Hepatocyte (in vitro differentiated cells): ENCODE results near the gene RADIL. TPM values are rescaled to one million over a fixed set of nuclear protein-coding genes. Genes with fewer than 3 reads are reported as not detected.

Source experiments
- DNase-seq: peaks from one replicate; pipeline ENCODE4 v3.0.0-alpha.2; 2016; ENCODE audit warnings: low spot score
- H2AFZ ChIP-seq: fragments of 200-600 bp; sonication (generic); 2 replicates; pipeline ENCODE4 v1.6.0; 2016; ENCODE audit warnings: antibody characterized with exemption, mild to moderate bottlenecking
- H3K27ac ChIP-seq: fragments of 200-600 bp; sonication (generic); 2 replicates; pipeline ENCODE4 v1.5.1; 2016; ENCODE audit warnings: mild to moderate bottlenecking
- H3K27me3 ChIP-seq: fragments of 200-600 bp; sonication (generic); 2 replicates; pipeline ENCODE4 v1.6.1; 2016
- H3K36me3 ChIP-seq: fragments of 200-600 bp; sonication (generic); replicated peaks from 2 replicates; pipeline ENCODE4 v1.5.1; 2016; ENCODE audit warnings: low read depth; ENCODE audit not compliant: insufficient read depth
- H3K4me1 ChIP-seq: fragments of 200-600 bp; sonication (generic); 2 replicates; pipeline ENCODE4 v1.5.1; 2016; ENCODE audit warnings: mild to moderate bottlenecking, moderate library complexity; ENCODE audit not compliant: insufficient read depth
- H3K4me2 ChIP-seq: fragments of 200-600 bp; sonication (generic); 2 replicates; pipeline ENCODE4 v1.6.0; 2016
- H3K4me3 ChIP-seq: fragments of 200-600 bp; sonication (generic); 2 replicates; pipeline ENCODE4 v1.5.1; 2016; ENCODE audit warnings: mild to moderate bottlenecking
- H3K79me2 ChIP-seq: fragments of 200-600 bp; sonication (generic); 2 replicates; pipeline ENCODE4 v1.6.0; 2017; ENCODE audit warnings: mild to moderate bottlenecking
- H3K9me2 ChIP-seq: fragments of 200-600 bp; sonication (generic); replicated peaks from 2 replicates; pipeline ENCODE4 v1.6.0; 2017; ENCODE audit warnings: mild to moderate bottlenecking; ENCODE audit not compliant: insufficient read depth
- H3K9me3 ChIP-seq: fragments of 200-600 bp; sonication (generic); 2 replicates; pipeline ENCODE4 v1.5.1; 2016; ENCODE audit warnings: low read depth, mild to moderate bottlenecking
- H4K20me1 ChIP-seq: fragments of 200-600 bp; sonication (generic); 2 replicates; pipeline ENCODE4 v1.6.0; 2016; ENCODE audit warnings: mild to moderate bottlenecking; ENCODE audit not compliant: insufficient read depth, poor library complexity, severe bottlenecking
- CTCF ChIP-seq: fragments of 200-600 bp; sonication (generic); IDR thresholded peaks from 2 replicates; pipeline ENCODE4 v1.5.1; 2016; ENCODE audit warnings: antibody characterized with exemption, mild to moderate bottlenecking; ENCODE audit not compliant: poor library complexity
- EZH2 ChIP-seq: fragments of 200-600 bp; sonication (generic); IDR thresholded peaks from 2 replicates; pipeline ENCODE4 v1.6.1; 2016; ENCODE audit warnings: antibody characterized with exemption, mild to moderate bottlenecking, borderline replicate concordance
- EZH2phosphoT487 ChIP-seq: fragments of 200-600 bp; sonication (generic); IDR thresholded peaks from one replicate; pipeline ENCODE4 v1.6.1; 2018; ENCODE audit warnings: antibody characterized with exemption, mild to moderate bottlenecking, low read depth, moderate library complexity; ENCODE audit not compliant: unreplicated experiment, severe bottlenecking
- WGBS: methylation state at CpG from one replicate; pipeline ENCODE4 v1.1.6; 2016; ENCODE audit warnings: low lambda C conversion rate; ENCODE audit errors: missing lambda C conversion rate; 5-methylcytosine and 5-hydroxymethylcytosine counted together
- polyA plus RNA-seq: library from polyadenylated mRNA; unstranded; fragments of >200 nt; fragmentation: Nextera tagmentation; extraction: Ambion mirVana; gene quantifications from 2 replicates; pipeline ENCODE4 v1.2.1, GENCODE V29; 2016
- total RNA-seq: library from RNA; depleted of rRNA; stranded (reverse); fragments of >200 nt; gene quantifications from 2 replicates; pipeline ENCODE4 v1.2.3, GENCODE V29; 2014

The RADIL gene
- total and polyA plus RNA-seq, 2 experiments from 2014 or later = 0.53 to 0.60 TPM

DNA sequence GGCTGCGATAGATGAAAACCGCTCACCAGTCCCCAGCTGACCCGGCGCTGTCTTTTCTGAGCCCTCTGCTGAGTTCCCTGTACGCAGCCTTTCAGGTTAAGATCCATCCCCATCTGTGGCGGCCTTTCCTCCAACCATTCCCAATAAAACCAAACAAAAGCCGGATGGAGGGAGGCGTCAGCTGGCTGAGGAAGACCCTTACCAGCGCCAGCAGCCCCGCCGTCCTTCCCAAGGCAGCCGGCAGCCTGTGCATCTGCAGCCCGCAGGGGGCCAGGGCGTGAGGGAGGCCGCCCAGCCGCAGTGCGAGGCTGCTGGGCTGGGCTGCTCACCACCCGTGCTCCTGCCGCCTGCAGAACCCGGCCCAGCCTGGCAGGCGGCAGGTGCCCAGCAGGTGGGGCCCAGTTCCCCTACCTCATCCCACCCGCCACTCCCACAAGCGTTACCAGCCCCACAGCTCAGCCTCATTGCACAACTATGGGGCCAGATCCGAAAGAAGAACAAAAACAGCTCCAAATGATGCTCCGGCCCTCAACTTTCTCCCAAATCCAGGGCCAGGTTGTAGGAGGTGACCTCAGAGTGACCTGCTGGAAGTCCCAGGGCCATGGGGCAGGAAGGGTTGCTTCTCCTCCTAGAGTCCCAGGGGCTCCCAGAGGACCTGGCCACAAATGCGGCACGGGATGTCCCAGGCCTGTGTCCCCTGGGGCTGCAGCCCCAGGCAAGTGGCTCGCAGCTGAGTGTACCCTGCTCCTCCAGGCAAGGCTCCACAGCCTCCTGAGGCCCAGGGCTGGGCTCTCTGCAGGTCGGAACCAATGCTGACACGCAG is 45.5 kb downstream of the RADIL start:
- Histone ChIP-seq H2AFZ (no peak overlapping the region), H3K27me3 (no peaks in the 10 kb centered on the region), H3K27ac (no peak overlapping the region), H3K4me2 (no peak overlapping the region), H3K4me1 (no peaks in the 10 kb centered on the region), H3K36me3 (no peaks in the 10 kb centered on the region), H3K79me2 (no peaks in the 10 kb centered on the region), H3K9me2 (no peaks in the 10 kb centered on the region), H3K9me3 (no peaks in the 10 kb centered on the region), H4K20me1 (no peaks in the 10 kb centered on the region), H3K4me3 (no peak overlapping the region)
- DNase-seq = no peak
- TF ChIP-seq EZH2 = no peak
- 67% methylated on average over 28 of the region's 30 CpGs for WGBS

GRCh38 chr7:4837041-4837802 is 46.3 kb downstream of the RADIL start:
- Histone ChIP-seq H3K36me3 (no peaks in the 10 kb centered on the region), H3K9me3 (no peaks in the 10 kb centered on the region), H3K27me3 (no peaks in the 10 kb centered on the region), H3K4me2 (no peak overlapping the region), H3K27ac (no peak overlapping the region), H3K4me1 (no peaks in the 10 kb centered on the region), H4K20me1 (no peaks in the 10 kb centered on the region), H3K4me3 (no peak overlapping the region), H3K79me2 (no peaks in the 10 kb centered on the region), H3K9me2 (no peaks in the 10 kb centered on the region), H2AFZ (no peak overlapping the region)
- no peak for TF ChIP-seq CTCF
- no peak for TF ChIP-seq EZH2
- no peak for TF ChIP-seq EZH2phosphoT487
- WGBS = 74% methylated on average over 22 of the region's 22 CpGs
- no peak for DNase-seq

GRCh38 chr7:4836206-4836661 is 47.3 kb downstream of the RADIL start:
- Histone ChIP-seq H3K4me2 (no peak overlapping the region), H3K4me1 (no peaks in the 10 kb centered on the region), H3K4me3 (no peak overlapping the region), H3K9me2 (no peaks in the 10 kb centered on the region), H2AFZ (no peak overlapping the region), H3K9me3 (no peaks in the 10 kb centered on the region), H4K20me1 (no peaks in the 10 kb centered on the region), H3K79me2 (no peaks in the 10 kb centered on the region), H3K36me3 (no peaks in the 10 kb centered on the region), H3K27me3 (no peaks in the 10 kb centered on the region), H3K27ac (no peak overlapping the region)
- whole genome bisulfite sequencing = 94% methylated on average over 30 of the region's 30 CpGs
- no peak for TF ChIP-seq CTCF
- no peak for TF ChIP-seq EZH2phosphoT487
- TF ChIP-seq EZH2 = no peak
- no peak for DNase-seq
